Measurements from ENCODE around the gene AGBL1.

Gene AGBL1

DNA sequence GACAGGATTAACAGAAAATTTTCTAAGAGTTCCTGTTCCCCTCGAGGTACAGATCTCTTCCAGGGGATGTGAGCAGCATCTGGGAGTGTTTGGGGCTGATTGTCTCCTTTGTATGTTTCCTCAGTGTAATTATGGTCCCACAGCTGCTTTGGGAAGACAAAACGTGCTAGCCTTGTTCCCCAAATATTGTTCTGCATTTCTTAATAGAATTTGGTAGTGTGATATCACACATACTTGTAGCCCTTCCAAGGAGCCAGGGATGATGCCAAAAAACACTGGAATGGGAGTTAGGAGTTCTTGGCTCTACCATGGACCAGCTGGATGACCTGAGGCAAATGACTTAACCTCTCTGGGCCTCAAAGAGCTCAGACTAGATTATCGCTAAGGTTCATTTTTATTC lies 19.0 kb upstream of the AGBL1 start:
- 83% methylated on average over 2 of the region's 3 CpGs for WGBS
- Histone ChIP-seq H3K9ac (ENCODE audit: low read depth, low read length) (no peak overlapping the region), H3K4me3 (ENCODE audit: low read length) (no peak overlapping the region), H3K36me3 (ENCODE audit: insufficient read depth, low read length) (no peaks in the 10 kb centered on the region), H3K27ac (ENCODE audit: low read depth, low read length) (no peak overlapping the region), H3K9me3 (ENCODE audit: insufficient read depth, low read depth, low read length) (no peaks in the 10 kb centered on the region), H3K4me1 (ENCODE audit: insufficient read depth, low read length) (no peaks in the 10 kb centered on the region), H3K27me3 (ENCODE audit: insufficient read depth, low read length) (no peaks in the 10 kb centered on the region)

DNA sequence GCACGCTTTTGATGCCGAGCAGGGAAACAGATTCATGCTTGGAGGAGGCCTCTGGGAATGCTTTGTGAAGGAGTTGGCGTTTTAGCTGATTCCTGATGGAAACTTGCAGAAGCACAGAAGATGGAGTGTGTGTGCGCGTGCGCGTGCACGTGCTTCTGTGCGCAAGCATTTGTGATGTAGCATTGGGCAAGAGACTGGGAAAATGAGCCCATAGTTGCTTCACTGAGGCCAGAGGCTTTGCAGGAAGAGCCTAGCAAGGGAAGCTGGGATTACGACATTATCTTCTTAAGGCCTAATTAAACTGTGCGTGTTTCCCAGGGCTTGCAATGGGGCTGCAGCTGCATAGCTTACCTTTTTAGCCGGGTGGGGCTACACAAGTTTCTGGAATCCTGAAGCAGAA lies 18.1 kb upstream of the AGBL1 start:
- no peaks in the 10 kb centered on the region for H3K9me3 ChIP-seq (ENCODE audit: insufficient read depth, low read depth, low read length)
- H3K36me3 ChIP-seq (ENCODE audit: insufficient read depth, low read length), result no peaks in the 10 kb centered on the region
- H3K4me1 ChIP-seq (ENCODE audit: insufficient read depth, low read length), result no peaks in the 10 kb centered on the region
- no peaks in the 10 kb centered on the region for H3K27me3 ChIP-seq (ENCODE audit: insufficient read depth, low read length)
- H3K27ac ChIP-seq (ENCODE audit: low read depth, low read length), result no peak overlapping the region
- WGBS, result 95% methylated on average over 12 of the region's 12 CpGs
- no peak overlapping the region for H3K4me3 ChIP-seq (ENCODE audit: low read length)
- H3K9ac ChIP-seq (ENCODE audit: low read depth, low read length), result no peak overlapping the region

- H3K9ac ChIP-seq (ENCODE audit: low read depth, low read length), result no peak overlapping the region
- H3K27ac ChIP-seq (ENCODE audit: low read depth, low read length), result no peak overlapping the region
- WGBS, result 93% methylated on average over 10 of the region's 10 CpGs
- no peaks in the 10 kb centered on the region for H3K27me3 ChIP-seq (ENCODE audit: insufficient read depth, low read length)
- H3K4me3 ChIP-seq (ENCODE audit: low read length), result no peak overlapping the region
- H3K4me1 ChIP-seq (ENCODE audit: insufficient read depth, low read length), result no peaks in the 10 kb centered on the region
- no peaks in the 10 kb centered on the region for H3K36me3 ChIP-seq (ENCODE audit: insufficient read depth, low read length)
- H3K9me3 ChIP-seq (ENCODE audit: insufficient read depth, low read depth, low read length), result no peaks in the 10 kb centered on the region
Observed at GRCh38 chr15:86062646-86063243, 16.9 kb upstream of the AGBL1 start.

DNA sequence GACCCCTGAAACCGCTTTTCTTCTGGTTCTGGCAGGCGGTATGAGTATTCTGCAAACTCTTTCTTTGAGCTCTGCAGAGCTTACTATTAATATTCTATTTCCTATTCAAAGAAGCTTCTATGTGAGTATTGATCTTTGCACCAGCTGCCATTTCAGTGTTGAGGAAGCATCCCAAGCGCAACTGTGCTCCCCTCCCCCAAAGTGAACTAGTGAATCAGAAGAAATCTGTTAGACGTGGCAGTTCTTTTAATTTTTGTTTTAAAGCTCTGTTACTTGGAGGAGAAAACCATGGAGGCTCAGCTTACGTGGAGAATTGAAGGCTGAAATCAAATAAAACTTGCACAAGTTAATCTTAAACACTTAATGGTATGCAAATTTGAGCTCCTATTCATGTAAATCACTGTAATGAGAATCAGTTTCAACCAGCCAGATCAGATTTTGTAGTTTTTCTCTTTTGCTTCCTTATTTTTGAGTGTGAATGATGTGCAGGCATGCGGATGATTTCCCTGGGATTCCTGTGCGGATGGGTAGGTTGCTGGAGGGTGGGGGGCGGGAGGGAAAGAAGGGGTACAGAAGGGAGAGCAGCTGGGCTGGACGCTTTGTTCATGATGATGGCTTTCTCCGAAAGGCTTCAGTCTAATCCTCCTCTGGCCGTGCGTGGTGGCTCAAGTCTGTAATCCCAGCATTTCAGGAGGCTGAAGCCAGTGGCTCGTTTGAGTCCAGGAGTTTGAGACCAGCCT lies 16.1 kb upstream of the AGBL1 start:
- Histone ChIP-seq H3K4me1 (ENCODE audit: insufficient read depth, low read length) (no peaks in the 10 kb centered on the region), H3K36me3 (ENCODE audit: insufficient read depth, low read length) (no peaks in the 10 kb centered on the region), H3K9ac (ENCODE audit: low read depth, low read length) (no peak overlapping the region), H3K9me3 (ENCODE audit: insufficient read depth, low read depth, low read length) (no peaks in the 10 kb centered on the region), H3K4me3 (ENCODE audit: low read length) (no peak overlapping the region), H3K27ac (ENCODE audit: low read depth, low read length) (no peak overlapping the region), H3K27me3 (ENCODE audit: insufficient read depth, low read length) (no peaks in the 10 kb centered on the region)
- 92% methylated on average over 13 of the region's 13 CpGs for WGBS

DNA sequence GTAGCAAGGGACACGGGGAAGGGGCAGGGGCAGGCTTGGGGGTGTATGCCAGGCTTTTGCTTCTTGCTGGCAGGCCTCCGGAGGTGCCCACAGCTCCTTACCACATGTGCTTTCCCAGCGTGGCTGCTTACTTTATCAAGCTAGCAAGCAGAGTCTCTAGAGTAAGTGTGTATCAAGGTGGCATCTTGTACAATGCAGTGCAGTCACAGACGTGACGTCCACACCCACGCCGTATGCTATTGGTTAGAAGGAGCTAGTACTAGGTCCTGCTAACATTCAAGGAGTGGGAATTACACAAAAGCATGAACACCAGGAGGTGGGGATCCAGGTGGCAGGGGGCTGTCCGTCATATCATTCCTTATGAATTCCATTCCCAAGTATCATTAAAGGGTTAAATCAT lies 15.3 kb upstream of the AGBL1 start:
- WGBS, result 93% methylated on average over 8 of the region's 8 CpGs
- no peaks in the 10 kb centered on the region for H3K27me3 ChIP-seq (ENCODE audit: insufficient read depth, low read length)

GRCh38 chr15:86066174-86066834 lies 13.4 kb upstream of the AGBL1 start:
- Histone ChIP-seq H3K36me3 (ENCODE audit: insufficient read depth, low read length) (no peaks in the 10 kb centered on the region), H3K4me1 (ENCODE audit: insufficient read depth, low read length) (no peaks in the 10 kb centered on the region), H3K4me3 (ENCODE audit: low read length) (no peak overlapping the region), H3K27me3 (ENCODE audit: insufficient read depth, low read length) (no peaks in the 10 kb centered on the region), H3K9ac (ENCODE audit: low read depth, low read length) (no peak overlapping the region), H3K9me3 (ENCODE audit: insufficient read depth, low read depth, low read length) (no peaks in the 10 kb centered on the region), H3K27ac (ENCODE audit: low read depth, low read length) (no peak overlapping the region)
- WGBS, result 89% methylated on average over 5 of the region's 6 CpGs

More for the DNA sequence above, 15.3 kb upstream of the AGBL1 start:
- Histone ChIP-seq H3K4me3 (ENCODE audit: low read length) (no peak overlapping the region), H3K36me3 (ENCODE audit: insufficient read depth, low read length) (no peaks in the 10 kb centered on the region), H3K9ac (ENCODE audit: low read depth, low read length) (no peak overlapping the region), H3K27ac (ENCODE audit: low read depth, low read length) (no peak overlapping the region), H3K9me3 (ENCODE audit: insufficient read depth, low read depth, low read length) (no peaks in the 10 kb centered on the region), H3K4me1 (ENCODE audit: insufficient read depth, low read length) (no peaks in the 10 kb centered on the region)

GRCh38 chr15:86073281-86073680 lies 6.4 kb upstream of the AGBL1 start:
- no peak overlapping the region for H3K27ac ChIP-seq (ENCODE audit: low read depth, low read length)
- peaks cover 8% of the 10 kb centered on the region for H3K4me1 ChIP-seq (ENCODE audit: insufficient read depth, low read length)
- no peaks in the 10 kb centered on the region for H3K36me3 ChIP-seq (ENCODE audit: insufficient read depth, low read length)
- WGBS, result no CpG with 5 or more reads among the region's 1 CpG
- H3K27me3 ChIP-seq (ENCODE audit: insufficient read depth, low read length), result no peaks in the 10 kb centered on the region
- H3K9ac ChIP-seq (ENCODE audit: low read depth, low read length), result no peak overlapping the region
- no peaks in the 10 kb centered on the region for H3K9me3 ChIP-seq (ENCODE audit: insufficient read depth, low read depth, low read length)
- no peak overlapping the region for H3K4me3 ChIP-seq (ENCODE audit: low read length)

DNA sequence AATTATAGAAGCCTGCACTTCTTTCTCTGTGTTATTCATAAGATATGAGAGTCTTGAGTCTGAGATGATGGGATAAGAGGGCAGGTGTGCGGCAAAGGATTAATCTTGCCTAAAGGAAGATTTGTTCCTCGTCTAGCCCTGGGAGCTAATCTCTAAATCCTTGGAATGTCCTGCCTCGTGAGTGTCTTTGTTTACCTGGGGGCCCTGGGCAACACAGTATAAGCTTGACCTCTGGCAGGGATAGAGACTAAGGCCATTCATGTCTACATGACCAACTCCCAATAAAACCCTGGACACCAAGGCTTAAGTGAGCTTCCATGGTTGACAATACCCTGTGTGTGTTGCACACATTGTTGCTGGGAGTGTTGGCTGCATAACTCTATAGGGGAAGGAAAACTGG lies 3.2 kb upstream of the AGBL1 start:
- Histone ChIP-seq H3K9me3 (ENCODE audit: insufficient read depth, low read depth, low read length) (no peaks in the 10 kb centered on the region), H3K9ac (ENCODE audit: low read depth, low read length) (no peak overlapping the region), H3K4me3 (ENCODE audit: low read length) (no peak overlapping the region), H3K4me1 (ENCODE audit: insufficient read depth, low read length) (peaks cover 13% of the 10 kb centered on the region), H3K36me3 (ENCODE audit: insufficient read depth, low read length) (no peaks in the 10 kb centered on the region), H3K27me3 (ENCODE audit: insufficient read depth, low read length) (no peaks in the 10 kb centered on the region), H3K27ac (ENCODE audit: low read depth, low read length) (no peak overlapping the region)
- 79% methylated on average over 3 of the region's 3 CpGs for WGBS

- H3K36me3 ChIP-seq (ENCODE audit: insufficient read depth, low read length), result no peaks in the 10 kb centered on the region
- peaks cover 14% of the 10 kb centered on the region for H3K4me1 ChIP-seq (ENCODE audit: insufficient read depth, low read length)
- no peak overlapping the region for H3K4me3 ChIP-seq (ENCODE audit: low read length)
- no peak overlapping the region for H3K9ac ChIP-seq (ENCODE audit: low read depth, low read length)
- H3K9me3 ChIP-seq (ENCODE audit: insufficient read depth, low read depth, low read length), result no peaks in the 10 kb centered on the region
- no peak overlapping the region for H3K27ac ChIP-seq (ENCODE audit: low read depth, low read length)
- no peaks in the 10 kb centered on the region for H3K27me3 ChIP-seq (ENCODE audit: insufficient read depth, low read length)
- 38% methylated on average over 2 of the region's 2 CpGs for WGBS
Observed at GRCh38 chr15:86077070-86077469, 2.6 kb upstream of the AGBL1 start.

- WGBS, result 83% methylated on average over 1 of the region's 1 CpG
Observed at GRCh38 chr15:86080302-86080701, 631 bp downstream of the AGBL1 start.

GRCh38 chr15:86082619-86083380 lies 3.1 kb downstream of the AGBL1 start:
- no peak overlapping the region for H3K4me3 ChIP-seq (ENCODE audit: low read length)
- no peaks in the 10 kb centered on the region for H3K27me3 ChIP-seq (ENCODE audit: insufficient read depth, low read length)
- H3K27ac ChIP-seq (ENCODE audit: low read depth, low read length), result no peak overlapping the region
- no peak overlapping the region for H3K9ac ChIP-seq (ENCODE audit: low read depth, low read length)
- peaks cover 13% of the 10 kb centered on the region for H3K4me1 ChIP-seq (ENCODE audit: insufficient read depth, low read length)
- H3K9me3 ChIP-seq (ENCODE audit: insufficient read depth, low read depth, low read length), result no peaks in the 10 kb centered on the region
- WGBS, result 72% methylated on average over 13 of the region's 13 CpGs
- no peaks in the 10 kb centered on the region for H3K36me3 ChIP-seq (ENCODE audit: insufficient read depth, low read length)

More at GRCh38 chr15:86080302-86080701, 631 bp downstream of the AGBL1 start:
- Histone ChIP-seq H3K4me3 (ENCODE audit: low read length) (no peak overlapping the region), H3K36me3 (ENCODE audit: insufficient read depth, low read length) (no peaks in the 10 kb centered on the region), H3K27me3 (ENCODE audit: insufficient read depth, low read length) (no peaks in the 10 kb centered on the region), H3K9me3 (ENCODE audit: insufficient read depth, low read depth, low read length) (no peaks in the 10 kb centered on the region), H3K4me1 (ENCODE audit: insufficient read depth, low read length) (peaks cover 21% of the 10 kb centered on the region), H3K9ac (ENCODE audit: low read depth, low read length) (no peak overlapping the region), H3K27ac (ENCODE audit: low read depth, low read length) (no peak overlapping the region)
